ENCODE measurements around the gene CLDN9. TPM values are rescaled to one million over a fixed set of nuclear protein-coding genes. Genes with fewer than 3 reads are reported as not detected.

The CLDN9 gene
- total RNA-seq, 1 donor from 2014 or later = not detected

DNA sequence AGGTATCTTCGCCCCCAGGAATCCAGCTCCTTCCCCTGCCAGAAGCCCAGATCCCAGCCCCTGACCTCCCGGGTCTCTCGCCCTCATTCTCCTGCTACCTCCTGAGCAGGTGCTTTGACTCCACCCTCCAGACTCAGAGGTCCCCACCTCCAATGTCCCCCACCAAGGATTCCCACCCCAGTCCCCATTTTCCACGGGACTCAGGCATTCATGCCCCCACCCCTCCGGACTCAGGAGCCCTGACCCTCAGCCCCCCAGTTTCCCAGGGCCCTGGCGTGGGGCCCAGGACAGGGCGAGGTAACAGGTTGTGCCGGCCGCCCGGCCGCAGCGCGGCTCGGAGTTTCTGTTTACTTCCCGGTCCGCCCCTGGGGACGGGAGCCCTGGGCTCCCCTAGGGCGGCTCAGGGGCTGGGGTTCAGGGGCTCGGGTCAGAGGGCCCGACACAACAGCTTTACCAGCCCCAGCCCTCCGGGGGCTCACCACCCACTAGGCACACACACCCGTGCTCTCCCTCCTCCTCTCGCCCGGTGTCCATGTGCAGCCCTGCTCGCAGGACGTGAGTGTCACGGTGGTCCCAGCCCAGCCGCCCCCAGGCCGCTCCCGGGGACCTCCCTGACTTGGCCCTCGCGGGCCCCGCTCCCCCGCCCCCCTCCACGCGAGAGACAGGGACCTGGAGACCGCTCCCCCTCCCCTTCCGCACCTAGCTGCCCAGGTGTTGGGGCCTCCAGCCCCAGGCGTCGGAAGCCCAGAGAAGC lies 23.4 kb downstream of the CLDN9 start:
- DNase-seq (ENCODE audit: low read depth, low spot score) = no peak
- peaks cover 93% of the 10 kb centered on the region for H3K27me3 Mint-ChIP-seq (ENCODE audit: low read depth)
- no peak overlapping the region for H3K27ac Mint-ChIP-seq (ENCODE audit: unreplicated experiment)
- H3K4me3 Mint-ChIP-seq = no peak overlapping the region
- peaks cover 7% of the 10 kb centered on the region for H3K4me1 Mint-ChIP-seq
- H3K9me3 Mint-ChIP-seq = no peaks in the 10 kb centered on the region
- no peaks in the 10 kb centered on the region for H3K36me3 Mint-ChIP-seq (ENCODE audit: low read depth)
- TF ChIP-seq, protein P1, sequence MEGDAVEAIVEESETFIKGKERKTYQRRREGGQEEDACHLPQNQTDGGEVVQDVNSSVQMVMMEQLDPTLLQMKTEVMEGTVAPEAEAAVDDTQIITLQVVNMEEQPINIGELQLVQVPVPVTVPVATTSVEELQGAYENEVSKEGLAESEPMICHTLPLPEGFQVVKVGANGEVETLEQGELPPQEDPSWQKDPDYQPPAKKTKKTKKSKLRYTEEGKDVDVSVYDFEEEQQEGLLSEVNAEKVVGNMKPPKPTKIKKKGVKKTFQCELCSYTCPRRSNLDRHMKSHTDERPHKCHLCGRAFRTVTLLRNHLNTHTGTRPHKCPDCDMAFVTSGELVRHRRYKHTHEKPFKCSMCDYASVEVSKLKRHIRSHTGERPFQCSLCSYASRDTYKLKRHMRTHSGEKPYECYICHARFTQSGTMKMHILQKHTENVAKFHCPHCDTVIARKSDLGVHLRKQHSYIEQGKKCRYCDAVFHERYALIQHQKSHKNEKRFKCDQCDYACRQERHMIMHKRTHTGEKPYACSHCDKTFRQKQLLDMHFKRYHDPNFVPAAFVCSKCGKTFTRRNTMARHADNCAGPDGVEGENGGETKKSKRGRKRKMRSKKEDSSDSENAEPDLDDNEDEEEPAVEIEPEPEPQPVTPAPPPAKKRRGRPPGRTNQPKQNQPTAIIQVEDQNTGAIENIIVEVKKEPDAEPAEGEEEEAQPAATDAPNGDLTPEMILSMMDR (conservative IDR thresholded peaks at IDR 0.05) = no peak

DNA sequence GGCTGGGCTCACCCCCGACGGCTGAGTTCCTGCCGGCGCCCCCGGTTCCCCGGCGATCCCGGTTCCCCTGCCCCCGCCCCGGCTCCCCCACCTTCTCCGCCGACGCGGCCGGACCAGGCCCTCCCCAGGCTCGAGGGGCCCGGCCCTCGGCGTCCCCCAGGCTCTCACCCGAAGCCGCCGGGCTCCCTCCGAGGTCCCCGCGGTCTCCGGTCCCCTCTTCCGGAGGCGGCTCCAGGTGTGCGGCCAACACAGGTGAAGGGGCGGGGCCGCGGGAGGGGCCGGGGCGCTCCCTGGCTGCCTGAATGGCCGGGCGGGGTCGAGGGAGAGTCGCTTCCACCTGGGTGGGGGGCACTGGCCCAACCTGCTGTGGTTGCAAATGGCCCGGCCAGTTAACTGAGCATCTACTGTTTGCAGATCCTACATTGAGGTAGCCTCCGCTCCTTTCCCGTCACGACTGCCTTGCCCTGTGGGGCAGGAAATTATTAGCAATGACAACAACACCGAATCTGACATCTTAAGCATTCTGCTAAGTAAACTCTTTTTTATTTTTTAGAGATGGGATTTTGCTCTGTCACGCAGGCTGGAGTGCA lies 24.1 kb downstream of the CLDN9 start, which contains the start of gene BICDL2:
BICDL2 (minus strand) TSS at position 219 of the 590 bp plus-strand sequence. CDS start 1,448 bp downstream, outside the sequence.
- Mint-ChIP-seq H3K9me3 (no peaks in the 10 kb centered on the region), H3K4me3 (no peak within 1 kb of the TSS), H3K27ac (ENCODE audit: unreplicated experiment) (no peak within 1 kb of the TSS), H3K4me1 (peaks cover 7% of the 10 kb centered on the region), H3K36me3 (ENCODE audit: low read depth) (no peaks in the 10 kb centered on the region), H3K27me3 (ENCODE audit: low read depth) (peaks cover 96% of the 10 kb centered on the region)
- TF ChIP-seq, protein P1 (conservative IDR thresholded peaks at IDR 0.05) = no peak
- DNase-seq (ENCODE audit: low read depth, low spot score) = no peak

DNA sequence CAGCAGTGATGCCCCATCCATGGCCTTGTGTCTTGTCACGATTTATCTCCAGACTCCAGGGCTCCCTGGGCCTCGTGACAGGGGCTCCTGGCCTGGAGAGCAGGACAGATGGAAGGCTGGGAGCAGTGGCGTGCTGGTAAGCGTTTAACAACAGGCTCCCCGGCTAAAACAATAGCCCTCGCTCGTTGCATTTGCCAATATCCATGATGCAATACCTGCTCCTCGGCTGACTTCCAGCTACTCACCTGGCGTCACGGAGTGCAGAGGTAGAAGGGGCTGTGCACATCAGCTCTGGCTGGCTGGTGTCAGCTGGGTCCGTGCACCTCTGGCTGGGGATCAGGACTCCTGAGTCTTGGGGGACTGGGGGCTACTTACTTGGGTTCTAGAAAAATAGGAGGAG lies 25.5 kb downstream of the CLDN9 start:
- TF ChIP-seq, protein P1 (conservative IDR thresholded peaks at IDR 0.05) = no peak
- no peaks in the 10 kb centered on the region for H3K36me3 Mint-ChIP-seq (ENCODE audit: low read depth)
- H3K4me1 Mint-ChIP-seq = no peaks in the 10 kb centered on the region
- no peak for DNase-seq (ENCODE audit: low read depth, low spot score)
- H3K4me3 Mint-ChIP-seq = no peak overlapping the region
- H3K27ac Mint-ChIP-seq (ENCODE audit: unreplicated experiment) = no peak overlapping the region
- H3K9me3 Mint-ChIP-seq = no peaks in the 10 kb centered on the region
- H3K27me3 Mint-ChIP-seq (ENCODE audit: low read depth) = peaks cover 95% of the 10 kb centered on the region

DNA sequence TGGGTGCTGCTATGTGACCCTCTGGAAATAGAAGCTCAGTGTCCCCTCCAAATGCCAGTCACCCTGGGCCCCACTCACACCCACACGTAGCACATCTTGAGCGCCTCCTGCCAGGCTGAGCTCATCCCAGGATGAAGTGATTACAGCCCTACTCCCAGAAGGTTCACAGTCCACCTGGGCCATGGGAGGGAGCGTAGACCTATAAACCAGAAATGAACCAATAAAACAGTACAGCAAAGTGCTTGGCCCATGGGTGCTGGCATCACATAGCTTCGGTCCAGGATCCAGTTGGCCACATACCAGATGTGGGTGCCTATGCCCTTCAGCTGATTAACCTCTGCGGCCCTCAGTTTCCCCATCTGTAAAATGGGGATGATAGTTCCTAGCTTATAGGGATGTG lies 26.2 kb downstream of the CLDN9 start:
- H3K4me1 Mint-ChIP-seq = no peaks in the 10 kb centered on the region
- H3K27me3 Mint-ChIP-seq (ENCODE audit: low read depth) = peaks cover 95% of the 10 kb centered on the region
- no peak for DNase-seq (ENCODE audit: low read depth, low spot score)
- no peak overlapping the region for H3K4me3 Mint-ChIP-seq
- TF ChIP-seq, protein P1 (conservative IDR thresholded peaks at IDR 0.05) = no peak
- H3K36me3 Mint-ChIP-seq (ENCODE audit: low read depth) = no peaks in the 10 kb centered on the region
- no peaks in the 10 kb centered on the region for H3K9me3 Mint-ChIP-seq
- no peak overlapping the region for H3K27ac Mint-ChIP-seq (ENCODE audit: unreplicated experiment)

DNA sequence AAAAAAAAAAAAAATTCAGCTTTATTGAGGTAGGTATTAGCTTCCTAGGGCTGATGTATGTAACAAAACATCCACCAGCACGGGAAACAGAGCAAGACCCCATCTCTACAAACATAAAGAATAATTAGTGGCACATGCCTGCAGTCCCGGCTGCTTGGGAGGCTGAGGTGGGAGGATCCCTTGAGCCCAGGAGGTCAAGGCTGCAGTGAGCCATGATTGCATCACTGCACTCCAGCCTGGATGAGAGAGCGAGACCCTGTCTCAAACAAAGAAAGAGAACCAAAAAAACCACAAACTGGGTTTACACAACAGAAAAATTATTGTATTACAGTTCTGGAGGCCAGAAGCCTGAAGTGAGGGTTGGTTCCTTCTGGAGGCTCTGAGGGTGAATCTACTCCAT lies 29.7 kb downstream of the CLDN9 start:
- Mint-ChIP-seq H3K4me3 (no peak overlapping the region), H3K9me3 (no peaks in the 10 kb centered on the region), H3K27me3 (ENCODE audit: low read depth) (peaks cover 90% of the 10 kb centered on the region), H3K36me3 (ENCODE audit: low read depth) (peaks cover 3% of the 10 kb centered on the region), H3K27ac (ENCODE audit: unreplicated experiment) (no peak overlapping the region), H3K4me1 (peaks cover 8% of the 10 kb centered on the region)
- TF ChIP-seq, protein P1 (conservative IDR thresholded peaks at IDR 0.05) = no peak
- DNase-seq (ENCODE audit: low read depth, low spot score) = no peak
